Lower leg skin (tissue), 3 donors: ENCODE data around the gene ADGRL3.

Experiments used
- POLR2A ChIP-seq, 2 donors: fragments of 450-650 bp; IDR thresholded peaks; one replicate each; pipeline ENCODE4 v1.6.1; 2016 to 2017; ENCODE audit warnings: antibody characterized with exemption in 2 of 2, mild to moderate bottlenecking in 1 of 2, moderate library complexity in 1 of 2
- TF ChIP-seq, protein P1 (sequence below), 3 donors: fragments of 450-650 bp; IDR thresholded peaks; one replicate each; pipeline ENCODE4 v1.5.1; 2016; ENCODE audit warnings: antibody characterized with exemption in 3 of 3, mild to moderate bottlenecking in 3 of 3, moderate library complexity in 2 of 3

DNA sequence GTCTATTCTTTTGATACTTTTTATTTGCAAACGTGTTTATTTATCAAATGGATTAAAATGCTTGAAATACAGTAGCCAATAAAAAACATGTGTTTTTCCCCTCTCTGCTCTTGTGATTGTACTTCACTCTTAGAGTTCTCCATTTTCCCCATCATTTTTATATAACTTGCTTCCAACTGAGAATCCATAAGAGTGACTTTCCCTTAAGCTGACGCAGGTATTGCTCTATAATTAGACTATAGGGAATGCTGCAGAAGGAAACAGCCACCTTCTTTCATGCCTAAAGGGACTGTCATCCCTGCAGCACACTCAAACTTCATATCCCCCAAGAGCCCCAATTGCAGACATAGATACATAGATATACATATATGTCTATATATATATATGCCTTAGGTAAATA lies 456.9 kb downstream of the ADGRL3 start:
- TF ChIP-seq, protein P1, sequence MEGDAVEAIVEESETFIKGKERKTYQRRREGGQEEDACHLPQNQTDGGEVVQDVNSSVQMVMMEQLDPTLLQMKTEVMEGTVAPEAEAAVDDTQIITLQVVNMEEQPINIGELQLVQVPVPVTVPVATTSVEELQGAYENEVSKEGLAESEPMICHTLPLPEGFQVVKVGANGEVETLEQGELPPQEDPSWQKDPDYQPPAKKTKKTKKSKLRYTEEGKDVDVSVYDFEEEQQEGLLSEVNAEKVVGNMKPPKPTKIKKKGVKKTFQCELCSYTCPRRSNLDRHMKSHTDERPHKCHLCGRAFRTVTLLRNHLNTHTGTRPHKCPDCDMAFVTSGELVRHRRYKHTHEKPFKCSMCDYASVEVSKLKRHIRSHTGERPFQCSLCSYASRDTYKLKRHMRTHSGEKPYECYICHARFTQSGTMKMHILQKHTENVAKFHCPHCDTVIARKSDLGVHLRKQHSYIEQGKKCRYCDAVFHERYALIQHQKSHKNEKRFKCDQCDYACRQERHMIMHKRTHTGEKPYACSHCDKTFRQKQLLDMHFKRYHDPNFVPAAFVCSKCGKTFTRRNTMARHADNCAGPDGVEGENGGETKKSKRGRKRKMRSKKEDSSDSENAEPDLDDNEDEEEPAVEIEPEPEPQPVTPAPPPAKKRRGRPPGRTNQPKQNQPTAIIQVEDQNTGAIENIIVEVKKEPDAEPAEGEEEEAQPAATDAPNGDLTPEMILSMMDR (IDR thresholded peaks at IDR 0.05): no peak
- no peak for TF ChIP-seq POLR2A (IDR thresholded peaks at IDR 0.05)
